Glutamatergic neuron (in vitro differentiated cells): ENCODE data around the gene COA7. TPM values are rescaled to one million over a fixed set of nuclear protein-coding genes. Genes with fewer than 3 reads are reported as not detected.

Experiments
- DNase-seq: peaks from one replicate; pipeline ENCODE4 v3.0.0; 2022
- H3K27ac Mint-ChIP-seq: one replicate; pipeline ENCODE4 v1.8.0; 2020; ENCODE audit warnings: mild to moderate bottlenecking, mixed read lengths, inconsistent platforms; ENCODE audit not compliant: unreplicated experiment
- H3K27me3 Mint-ChIP-seq: one replicate; pipeline ENCODE4 v1.8.0; 2020; ENCODE audit warnings: mild to moderate bottlenecking, moderate library complexity, mixed read lengths, inconsistent platforms; ENCODE audit not compliant: unreplicated experiment
- H3K36me3 Mint-ChIP-seq: one replicate; pipeline ENCODE4 v1.8.0; 2020; ENCODE audit warnings: mild to moderate bottlenecking, mixed read lengths, inconsistent platforms; ENCODE audit not compliant: unreplicated experiment
- H3K4me1 Mint-ChIP-seq: one replicate; pipeline ENCODE4 v1.8.0; 2020; ENCODE audit warnings: mild to moderate bottlenecking, low read depth, mixed read lengths, inconsistent platforms; ENCODE audit not compliant: unreplicated experiment
- H3K4me3 Mint-ChIP-seq: one replicate; pipeline ENCODE4 v1.8.0; 2020; ENCODE audit warnings: mild to moderate bottlenecking, mixed read lengths, inconsistent platforms; ENCODE audit not compliant: unreplicated experiment
- H3K9me3 Mint-ChIP-seq: one replicate; pipeline ENCODE4 v1.8.0; 2020; ENCODE audit warnings: mild to moderate bottlenecking, moderate library complexity, mixed read lengths, inconsistent platforms; ENCODE audit not compliant: unreplicated experiment
- CTCF ChIP-seq: fragments of 200-600 bp; sonication (generic); IDR thresholded peaks from one replicate; pipeline ENCODE4 v1.5.0; 2021; ENCODE audit not compliant: partially characterized antibody, unreplicated experiment
- total RNA-seq: library from RNA; stranded (reverse); fragmentation: NEBNext Ultra II Directional; extraction: Animal tissue kit (Norgen Biotek cat#: 25700); gene quantifications from one replicate; pipeline ENCODE4 v1.2.1, GENCODE V29; 2021; ENCODE audit not compliant: unreplicated experiment

Gene COA7
- total RNA-seq, 1 donor from 2014 or later = 24.6 TPM

DNA sequence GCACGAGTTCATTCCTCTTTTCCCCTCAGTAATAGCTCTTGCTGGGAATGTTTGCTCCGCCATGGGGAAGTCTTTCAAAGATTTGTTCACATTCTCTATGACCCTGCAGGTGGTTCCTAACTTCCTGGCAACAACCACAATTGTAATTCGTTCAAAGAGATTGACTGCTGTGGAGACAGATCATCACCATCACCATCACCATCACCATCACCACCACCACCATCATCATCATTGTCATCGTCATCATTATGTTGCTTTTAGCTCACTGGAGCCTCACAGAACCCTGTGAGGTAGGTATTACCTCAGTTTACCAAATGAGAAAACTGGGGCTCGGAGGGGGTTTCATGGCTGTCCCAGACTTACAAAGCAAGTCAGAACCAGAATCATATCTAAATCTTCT, 30.9 kb downstream of the COA7 start:
- H3K27me3 Mint-ChIP-seq = peaks cover 11% of the 10 kb centered on the region
- H3K4me1 Mint-ChIP-seq = peaks cover 13% of the 10 kb centered on the region
- H3K4me3 Mint-ChIP-seq = no peak overlapping the region
- no peak for TF ChIP-seq CTCF
- no peak for DNase-seq
- H3K36me3 Mint-ChIP-seq = no peaks in the 10 kb centered on the region
- peaks cover 5% of the 10 kb centered on the region for H3K9me3 Mint-ChIP-seq
- no peak overlapping the region for H3K27ac Mint-ChIP-seq

GRCh38 chr1:52665006-52665941, 32.9 kb downstream of the COA7 start:
- peak; percentile 24 for DNase-seq
- no peak overlapping the region for H3K4me3 Mint-ChIP-seq
- H3K27me3 Mint-ChIP-seq = peaks cover 11% of the 10 kb centered on the region
- H3K36me3 Mint-ChIP-seq = no peaks in the 10 kb centered on the region
- TF ChIP-seq CTCF = no peak
- peaks cover 15% of the 10 kb centered on the region for H3K4me1 Mint-ChIP-seq
- peak overlapping the region; percentile 81 for H3K27ac Mint-ChIP-seq
- peaks cover 5% of the 10 kb centered on the region for H3K9me3 Mint-ChIP-seq

GRCh38 chr1:52663716-52664115, 34.4 kb downstream of the COA7 start:
- Mint-ChIP-seq H3K36me3 (no peaks in the 10 kb centered on the region), H3K27ac (peak overlapping the region; percentile 55), H3K4me3 (no peak overlapping the region), H3K4me1 (peaks cover 15% of the 10 kb centered on the region), H3K27me3 (peaks cover 11% of the 10 kb centered on the region), H3K9me3 (peaks cover 3% of the 10 kb centered on the region)
- DNase-seq = no peak
- no peak for TF ChIP-seq CTCF

DNA sequence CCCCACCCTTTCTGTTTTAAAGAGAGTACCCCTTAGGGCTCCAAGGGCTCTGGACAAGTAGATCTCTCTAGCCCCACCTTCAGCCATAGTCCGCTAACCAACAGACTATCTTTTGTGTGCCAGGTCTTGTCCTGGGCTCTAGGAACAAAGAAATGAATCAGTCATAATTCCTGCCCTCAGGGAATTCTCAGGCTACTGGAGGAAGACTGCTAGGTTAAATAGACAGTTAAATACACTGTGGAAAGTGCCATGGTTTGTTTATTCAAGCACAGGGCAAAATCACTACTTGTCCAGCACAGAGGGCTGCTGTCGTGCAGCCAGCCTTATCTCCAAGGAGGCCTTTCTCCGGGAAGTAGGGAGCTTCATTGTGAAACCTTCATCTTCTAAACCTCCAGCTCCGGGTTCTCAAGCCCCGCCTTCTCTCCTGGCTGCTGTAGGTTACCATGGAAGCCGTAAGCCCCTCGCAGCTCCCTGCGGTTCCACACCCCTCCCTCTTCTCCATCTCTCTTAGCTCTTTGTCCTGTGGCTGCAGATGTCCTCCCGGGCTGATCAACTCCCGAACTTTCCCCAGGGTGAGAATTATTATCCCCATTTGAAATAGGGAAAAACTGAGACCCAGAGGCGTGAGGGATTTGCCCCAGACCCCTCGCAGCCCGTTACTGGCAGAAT, 35.4 kb downstream of the COA7 start:
- Mint-ChIP-seq H3K36me3 (no peaks in the 10 kb centered on the region), H3K9me3 (peaks cover 3% of the 10 kb centered on the region), H3K27ac (peak overlapping the region; percentile 99), H3K4me1 (peaks cover 15% of the 10 kb centered on the region), H3K4me3 (peak overlapping the region; percentile 74), H3K27me3 (peaks cover 11% of the 10 kb centered on the region)
- peak; percentile 79 for DNase-seq
- no peak for TF ChIP-seq CTCF

DNA sequence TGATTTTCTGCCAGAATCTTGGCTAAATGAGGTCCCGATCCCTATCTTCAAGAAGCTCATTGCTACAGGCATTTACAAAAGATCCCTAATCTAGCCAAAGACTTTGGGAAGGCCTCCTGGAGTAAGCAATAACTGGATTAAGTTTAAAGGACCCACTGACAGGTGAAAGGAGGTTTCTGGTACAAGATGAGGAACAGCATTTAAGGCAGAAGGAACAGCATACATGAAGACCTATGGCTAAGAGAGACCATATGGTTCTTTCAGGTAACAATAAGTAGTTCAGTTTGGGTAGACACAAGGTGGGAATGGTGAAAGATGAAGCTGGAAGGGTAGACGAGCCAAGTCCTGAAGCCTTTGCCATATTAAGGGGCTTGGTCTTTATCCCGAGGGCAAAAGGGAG, 37.3 kb downstream of the COA7 start:
- Mint-ChIP-seq H3K4me1 (peaks cover 15% of the 10 kb centered on the region), H3K4me3 (no peak overlapping the region), H3K36me3 (no peaks in the 10 kb centered on the region), H3K9me3 (peaks cover 3% of the 10 kb centered on the region), H3K27me3 (peaks cover 12% of the 10 kb centered on the region), H3K27ac (no peak overlapping the region)
- no peak for DNase-seq
- no peak for TF ChIP-seq CTCF
